HEK293 (cell line): Measurements from ENCODE around the gene ZBTB21.

Experiments used
- CTCF ChIA-PET: fragments of 350-600 bp; formaldehyde crosslinking; extraction: SDS; loops from one replicate; lab custom pipeline; 2021; ENCODE audit warnings: antibody characterized with exemption; lab: Yijun Ruan, JAX
- POLR2A ChIA-PET: fragments of 300-600 bp; formaldehyde crosslinking; extraction: SDS; loops from one replicate; lab custom pipeline; 2020; ENCODE audit warnings: antibody characterized with exemption, inconsistent platforms; lab: Yijun Ruan, JAX
- H3K27ac ChIP-seq: fragments of 200-500 bp; sonication (Bioruptor generic); 2 replicates; pipeline ENCODE4 v1.5.1; 2014; ENCODE audit warnings: low read depth, low read length, control low read depth, inconsistent platforms; ENCODE audit errors: extremely low read depth
- H3K36me3 ChIP-seq, 2 experiments: fragments of 200-500 bp in 1 of 2; sonication (Bioruptor generic) in 1 of 2; 1 replicate in 1 of 2; 2 replicates in 1 of 2; pipeline ENCODE4 v1.5.1; 2014 to 2017; ENCODE audit warnings: inconsistent platforms in 2 of 2, low read length in 2 of 2; ENCODE audit not compliant: control insufficient read depth in 2 of 2, insufficient read depth in 1 of 2
- H3K4me1 ChIP-seq: fragments of 200-500 bp; sonication (Bioruptor generic); 2 replicates; pipeline ENCODE4 v1.5.1; 2014; ENCODE audit warnings: mild to moderate bottlenecking, low read length, inconsistent platforms; ENCODE audit not compliant: control insufficient read depth, insufficient read depth
- H3K4me3 ChIP-seq: 2 replicates; pipeline ENCODE4 v1.5.1; 2011; ENCODE audit warnings: low read depth, mild to moderate bottlenecking, control low read depth, low read length, moderate library complexity
- H3K9me3 ChIP-seq: fragments of 200-500 bp; sonication (Bioruptor generic); 2 replicates; pipeline ENCODE4 v1.5.1; 2014; ENCODE audit warnings: low read depth, low read length, inconsistent platforms; ENCODE audit not compliant: control insufficient read depth, insufficient read depth
- KLF17 ChIP-seq: fragments of 450-650 bp; formaldehyde crosslinking; IDR thresholded peaks from 2 replicates; pipeline ENCODE4 v1.5.1; 2016; ENCODE audit warnings: missing biosample characterization, missing genetic modification characterization
- KLF7 ChIP-seq: fragments of 450-650 bp; formaldehyde crosslinking; IDR thresholded peaks from 2 replicates; pipeline ENCODE4 v1.5.1; 2016; ENCODE audit warnings: missing biosample characterization, missing genetic modification characterization, borderline replicate concordance
- KLF8 ChIP-seq: fragments of 450-650 bp; formaldehyde crosslinking; IDR thresholded peaks from 2 replicates; pipeline ENCODE4 v1.5.1; 2016; ENCODE audit warnings: missing biosample characterization, missing genetic modification characterization
- TRIM28 ChIP-seq: IDR thresholded peaks from 2 replicates; pipeline ENCODE4 v1.6.1; 2011; ENCODE audit warnings: low read length, control low read depth, borderline replicate concordance
- YY1 ChIP-seq: fragments of 450-650 bp; formaldehyde crosslinking; IDR thresholded peaks from 2 replicates; pipeline ENCODE4 v1.5.1; 2018; ENCODE audit warnings: missing biosample characterization, missing genetic modification characterization
- ZNF274 ChIP-seq, 2 experiments: fragments of 200-500 bp in 1 of 2; fragments of 450-650 bp in 1 of 2; sonication (Bioruptor generic) in 1 of 2; formaldehyde crosslinking in 1 of 2; IDR thresholded peaks; 2 replicates each; pipeline versions ENCODE4 v1.5.1 to v1.6.1; 2014 to 2016; ENCODE audit warnings: borderline replicate concordance in 1 of 2, inconsistent platforms in 1 of 2, low read length in 1 of 2, missing biosample characterization in 1 of 2, missing genetic modification characterization in 1 of 2
- ZNF600 ChIP-seq: fragments of 450-650 bp; formaldehyde crosslinking; IDR thresholded peaks from 2 replicates; pipeline ENCODE4 v1.5.1; 2016; ENCODE audit warnings: missing biosample characterization, missing genetic modification characterization
- ZNF670 ChIP-seq: fragments of 450-650 bp; formaldehyde crosslinking; IDR thresholded peaks from 2 replicates; pipeline ENCODE4 v1.5.1; 2016; ENCODE audit warnings: missing biosample characterization, missing genetic modification characterization, low read depth
- ZNF704 ChIP-seq: fragments of 450-650 bp; formaldehyde crosslinking; IDR thresholded peaks from 2 replicates; pipeline ENCODE4 v1.5.1; 2016; ENCODE audit warnings: missing biosample characterization, missing genetic modification characterization
- ZNF747 ChIP-seq: fragments of 450-650 bp; formaldehyde crosslinking; IDR thresholded peaks from 2 replicates; pipeline ENCODE4 v1.5.1; 2016; ENCODE audit warnings: missing biosample characterization, missing genetic modification characterization
- ZNF837 ChIP-seq: fragments of 450-650 bp; formaldehyde crosslinking; IDR thresholded peaks from 2 replicates; pipeline ENCODE4 v1.5.1; 2016; ENCODE audit warnings: missing biosample characterization, missing genetic modification characterization
- ZSCAN23 ChIP-seq: fragments of 450-650 bp; formaldehyde crosslinking; IDR thresholded peaks from 2 replicates; pipeline ENCODE4 v1.5.1; 2016; ENCODE audit warnings: missing biosample characterization, missing genetic modification characterization
- TF ChIP-seq, protein P1 (sequence below): fragments of 450-650 bp; formaldehyde crosslinking; IDR thresholded peaks from 2 replicates; pipeline ENCODE4 v1.5.1; 2017; ENCODE audit warnings: missing biosample characterization, mild to moderate bottlenecking, missing genetic modification characterization, moderate library complexity
- TF ChIP-seq, protein P2 (sequence below): fragments of 450-650 bp; formaldehyde crosslinking; IDR thresholded peaks from 2 replicates; pipeline ENCODE4 v1.5.1; 2017; ENCODE audit warnings: missing biosample characterization, missing genetic modification characterization
- TF ChIP-seq, protein P3 (sequence below): fragments of 450-650 bp; formaldehyde crosslinking; IDR thresholded peaks from 2 replicates; pipeline ENCODE4 v1.5.1; 2017; ENCODE audit warnings: missing biosample characterization, missing genetic modification characterization

Gene ZBTB21

DNA sequence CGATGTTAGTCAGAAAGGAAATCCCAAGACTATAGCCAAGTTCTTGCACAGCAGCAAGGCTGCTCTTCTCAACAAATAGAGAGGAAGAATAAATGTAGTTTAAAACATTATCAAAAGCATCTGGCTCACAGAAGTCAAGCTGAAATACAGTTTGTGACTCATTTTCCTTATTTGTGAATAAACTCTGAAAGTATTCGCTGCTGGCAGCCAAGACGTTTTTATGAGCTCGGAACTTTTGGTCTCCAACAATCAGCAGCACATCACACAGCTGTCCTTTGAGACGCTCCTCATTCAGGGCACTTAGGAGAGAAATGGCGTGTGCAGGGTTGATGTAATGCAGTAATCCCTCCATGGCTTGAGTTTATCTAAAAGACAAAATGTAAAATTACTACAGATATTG is 16.4 kb downstream of the ZBTB21 start (continued):
- TF ChIP-seq, protein P1, sequence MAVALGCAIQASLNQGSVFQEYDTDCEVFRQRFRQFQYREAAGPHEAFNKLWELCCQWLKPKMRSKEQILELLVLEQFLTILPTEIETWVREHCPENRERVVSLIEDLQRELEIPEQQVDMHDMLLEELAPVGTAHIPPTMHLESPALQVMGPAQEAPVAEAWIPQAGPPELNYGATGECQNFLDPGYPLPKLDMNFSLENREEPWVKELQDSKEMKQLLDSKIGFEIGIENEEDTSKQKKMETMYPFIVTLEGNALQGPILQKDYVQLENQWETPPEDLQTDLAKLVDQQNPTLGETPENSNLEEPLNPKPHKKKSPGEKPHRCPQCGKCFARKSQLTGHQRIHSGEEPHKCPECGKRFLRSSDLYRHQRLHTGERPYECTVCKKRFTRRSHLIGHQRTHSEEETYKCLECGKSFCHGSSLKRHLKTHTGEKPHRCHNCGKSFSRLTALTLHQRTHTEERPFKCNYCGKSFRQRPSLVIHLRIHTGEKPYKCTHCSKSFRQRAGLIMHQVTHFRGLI (tag by site-specific recombination) = no peak
- TF ChIP-seq ZNF837 (no peak), YY1 (tag by site-specific recombination) (no peak), KLF17 (no peak)
- TF ChIP-seq, protein P2, sequence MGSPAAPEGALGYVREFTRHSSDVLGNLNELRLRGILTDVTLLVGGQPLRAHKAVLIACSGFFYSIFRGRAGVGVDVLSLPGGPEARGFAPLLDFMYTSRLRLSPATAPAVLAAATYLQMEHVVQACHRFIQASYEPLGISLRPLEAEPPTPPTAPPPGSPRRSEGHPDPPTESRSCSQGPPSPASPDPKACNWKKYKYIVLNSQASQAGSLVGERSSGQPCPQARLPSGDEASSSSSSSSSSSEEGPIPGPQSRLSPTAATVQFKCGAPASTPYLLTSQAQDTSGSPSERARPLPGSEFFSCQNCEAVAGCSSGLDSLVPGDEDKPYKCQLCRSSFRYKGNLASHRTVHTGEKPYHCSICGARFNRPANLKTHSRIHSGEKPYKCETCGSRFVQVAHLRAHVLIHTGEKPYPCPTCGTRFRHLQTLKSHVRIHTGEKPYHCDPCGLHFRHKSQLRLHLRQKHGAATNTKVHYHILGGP (tag by site-specific recombination) = no peak

DNA sequence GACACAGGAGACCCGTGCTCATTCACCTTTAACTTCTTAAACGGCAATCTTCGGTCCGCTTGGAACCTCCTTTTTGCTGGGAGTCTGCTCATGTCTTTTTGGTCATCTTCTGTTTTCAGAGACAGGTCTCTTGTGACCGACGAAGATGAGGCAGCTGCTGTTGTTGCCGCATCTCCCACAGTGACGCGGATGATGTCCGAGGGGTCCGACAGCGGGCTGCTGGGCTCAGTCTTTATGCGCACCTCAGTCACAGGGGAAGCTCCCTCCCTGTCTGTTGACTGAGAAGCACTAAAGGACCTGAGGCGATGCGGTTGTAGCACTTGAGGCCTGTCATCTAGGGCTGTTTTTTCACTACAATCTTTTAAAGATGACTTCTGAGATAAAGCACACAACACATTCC is 17.6 kb downstream of the ZBTB21 start:
- Histone ChIP-seq H3K27ac (no peak overlapping the region), H3K9me3 (no peaks in the 10 kb centered on the region), H3K36me3 (peaks cover 43 to 60% of the 10 kb centered on the region in 2 experiments), H3K4me1 (no peaks in the 10 kb centered on the region), H3K4me3 (no peak overlapping the region)
- ChIA-PET CTCF (interaction anchor here (1.7 kb wide), 1 partner anchor 10 kb away, joined by 4 read pairs; no protein-coding TSS in a partner anchor), POLR2A (no interaction called here)
- TF ChIP-seq ZSCAN23 (tag by site-specific recombination) (no peak), ZNF274 (IDR thresholded peaks at IDR 0.05; ENCODE audit: low read length) (no peak), ZNF274 (tag by site-specific recombination; IDR thresholded peaks at IDR 0.05; ENCODE audit: borderline replicate concordance) (no peak), KLF7 (tag by site-specific recombination) (no peak), ZNF747 (no peak), KLF8 (tag by site-specific recombination) (no peak)

DNA sequence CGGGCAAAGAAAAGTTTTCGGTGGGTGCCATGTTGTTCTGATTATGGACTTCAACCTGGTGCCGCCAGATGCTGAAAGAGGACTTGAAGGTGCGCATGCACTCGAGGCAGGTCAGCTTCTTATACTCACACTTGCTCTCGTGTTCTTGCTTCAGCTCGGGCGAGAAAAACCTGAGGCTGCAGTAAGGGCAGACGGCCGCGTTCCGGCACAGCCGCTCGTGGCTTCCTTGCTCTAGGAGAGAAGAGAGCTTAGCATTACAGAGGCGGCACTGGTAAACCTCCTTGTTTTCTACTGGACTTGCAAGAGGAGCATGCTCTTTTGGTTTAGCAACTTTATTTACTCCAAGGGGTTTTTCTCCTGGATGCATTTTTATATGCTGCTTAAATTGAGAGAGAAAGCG is 18.5 kb downstream of the ZBTB21 start:
- Histone ChIP-seq H3K27ac (no peak overlapping the region; the same call in 1 of the 2 replicates), H3K36me3 (peaks cover 34 to 56% of the 10 kb centered on the region in 2 experiments), H3K4me1 (no peaks in the 10 kb centered on the region), H3K9me3 (no peaks in the 10 kb centered on the region), H3K4me3 (no peak overlapping the region)
- ChIA-PET POLR2A (no interaction called here), CTCF (interaction anchor here (0.6 to 1.7 kb wide), 2 partner anchors 9 to 126 kb away, joined by 3 to 4 read pairs; no protein-coding TSS in a partner anchor)
- TF ChIP-seq ZNF704 (tag by site-specific recombination) = no peak
- peak; percentile 35; the same call in 1 of the 2 replicates for TF ChIP-seq ZNF600 (tag by site-specific recombination)

DNA sequence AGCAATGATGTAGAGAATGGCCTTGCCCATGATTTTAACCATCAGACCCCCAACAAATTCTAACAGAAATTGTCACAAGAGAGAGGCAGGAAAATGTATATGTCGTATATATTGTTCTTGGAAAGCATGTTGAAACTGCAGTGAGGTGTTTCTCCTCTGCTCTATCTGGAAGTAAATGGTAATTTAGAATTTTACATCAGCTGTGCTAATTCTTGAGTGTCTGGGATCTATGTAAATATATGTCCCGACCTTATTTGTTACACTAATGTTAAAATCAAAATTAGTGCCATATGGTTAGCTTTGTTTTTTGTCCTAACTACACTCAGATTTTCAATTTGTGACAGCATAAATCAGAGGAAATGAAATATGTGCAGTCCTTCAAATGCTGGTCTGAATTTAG is 20.5 kb downstream of the ZBTB21 start:
- CTCF ChIA-PET = no interaction called here
- Histone ChIP-seq H3K9me3 (no peaks in the 10 kb centered on the region), H3K4me1 (no peaks in the 10 kb centered on the region), H3K36me3 (peaks cover 31 to 43% of the 10 kb centered on the region in 2 experiments), H3K27ac (no peak overlapping the region), H3K4me3 (no peak overlapping the region)
- POLR2A ChIA-PET = no interaction called here
- TF ChIP-seq ZNF670 (tag by site-specific recombination) = no peak
- TF ChIP-seq, protein P3, sequence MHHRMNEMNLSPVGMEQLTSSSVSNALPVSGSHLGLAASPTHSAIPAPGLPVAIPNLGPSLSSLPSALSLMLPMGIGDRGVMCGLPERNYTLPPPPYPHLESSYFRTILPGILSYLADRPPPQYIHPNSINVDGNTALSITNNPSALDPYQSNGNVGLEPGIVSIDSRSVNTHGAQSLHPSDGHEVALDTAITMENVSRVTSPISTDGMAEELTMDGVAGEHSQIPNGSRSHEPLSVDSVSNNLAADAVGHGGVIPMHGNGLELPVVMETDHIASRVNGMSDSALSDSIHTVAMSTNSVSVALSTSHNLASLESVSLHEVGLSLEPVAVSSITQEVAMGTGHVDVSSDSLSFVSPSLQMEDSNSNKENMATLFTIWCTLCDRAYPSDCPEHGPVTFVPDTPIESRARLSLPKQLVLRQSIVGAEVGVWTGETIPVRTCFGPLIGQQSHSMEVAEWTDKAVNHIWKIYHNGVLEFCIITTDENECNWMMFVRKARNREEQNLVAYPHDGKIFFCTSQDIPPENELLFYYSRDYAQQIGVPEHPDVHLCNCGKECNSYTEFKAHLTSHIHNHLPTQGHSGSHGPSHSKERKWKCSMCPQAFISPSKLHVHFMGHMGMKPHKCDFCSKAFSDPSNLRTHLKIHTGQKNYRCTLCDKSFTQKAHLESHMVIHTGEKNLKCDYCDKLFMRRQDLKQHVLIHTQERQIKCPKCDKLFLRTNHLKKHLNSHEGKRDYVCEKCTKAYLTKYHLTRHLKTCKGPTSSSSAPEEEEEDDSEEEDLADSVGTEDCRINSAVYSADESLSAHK (tag by site-specific recombination) = no peak
- TF ChIP-seq, protein P2 (tag by site-specific recombination) = peak; percentile 19; the same call in 1 of the 2 replicates
- no peak for TF ChIP-seq TRIM28
